ENCODE results near the gene CHAT.

The CHAT gene

GRCh38 chr10:49613882-49614241 lies at the start of gene CHAT:
Gene CHAT (plus strand): TSS chr10:49614037. CDS start chr10:49614190, 153 bp downstream.
- no peak for DNase-seq

- DNase-seq: no peak
Measured at GRCh38 chr10:49564461-49565009, 49.3 kb upstream of the CHAT start.

- DNase-seq: no peak
Measured at GRCh38 chr10:49567810-49568209, 46.0 kb upstream of the CHAT start.

GRCh38 chr10:49568235-49568634 lies 45.6 kb upstream of the CHAT start:
- no peak for DNase-seq

- no peak for DNase-seq
Measured at GRCh38 chr10:49569031-49569631, 44.7 kb upstream of the CHAT start.

GRCh38 chr10:49571388-49571787 lies 42.4 kb upstream of the CHAT start:
- DNase-seq: no peak

- DNase-seq: no peak
Measured at GRCh38 chr10:49572594-49573114, 41.2 kb upstream of the CHAT start.

- DNase-seq: no peak
Measured at GRCh38 chr10:49575489-49576072, 38.3 kb upstream of the CHAT start.

- no peak for DNase-seq
Measured at GRCh38 chr10:49577182-49577925, 36.5 kb upstream of the CHAT start.

- DNase-seq: no peak
Measured at GRCh38 chr10:49578392-49578791, 35.4 kb upstream of the CHAT start.

- no peak for DNase-seq
Measured at GRCh38 chr10:49579621-49580020, 34.2 kb upstream of the CHAT start.

- DNase-seq: no peak
Measured at GRCh38 chr10:49585387-49585786, 28.4 kb upstream of the CHAT start.

- no peak for DNase-seq
Measured at GRCh38 chr10:49587981-49588380, 25.9 kb upstream of the CHAT start.

- peak; percentile 78 for DNase-seq
Measured at GRCh38 chr10:49592726-49593563, 20.9 kb upstream of the CHAT start.

GRCh38 chr10:49593564-49593875 lies 20.3 kb upstream of the CHAT start:
- no peak for DNase-seq

GRCh38 chr10:49593998-49594397 lies 19.8 kb upstream of the CHAT start:
- DNase-seq: no peak

- DNase-seq: peak; percentile 53
Measured at GRCh38 chr10:49594594-49594993, 19.2 kb upstream of the CHAT start.

GRCh38 chr10:49595003-49595712 lies 18.7 kb upstream of the CHAT start:
- no peak for DNase-seq

GRCh38 chr10:49595713-49596492 lies 17.9 kb upstream of the CHAT start:
- DNase-seq: no peak

- DNase-seq: no peak
Measured at GRCh38 chr10:49596493-49596809, 17.4 kb upstream of the CHAT start.

GRCh38 chr10:49596836-49597235 lies 17.0 kb upstream of the CHAT start:
- DNase-seq: no peak

All from stimulated activated CD8-positive, alpha-beta memory T cell treated with anti-CD3 and anti-CD28 coated beads, Interleukin-4, amount 100 ng/mL, for 48 hours (primary cell).